ENCODE data around the gene SUOX.

GRCh38 chr12:55972042-55972441 lies 25.0 kb upstream of the SUOX start:
- no peak for TF ChIP-seq FOXA1 (IDR thresholded peaks at IDR 0.05)
- TF ChIP-seq, protein P1, sequence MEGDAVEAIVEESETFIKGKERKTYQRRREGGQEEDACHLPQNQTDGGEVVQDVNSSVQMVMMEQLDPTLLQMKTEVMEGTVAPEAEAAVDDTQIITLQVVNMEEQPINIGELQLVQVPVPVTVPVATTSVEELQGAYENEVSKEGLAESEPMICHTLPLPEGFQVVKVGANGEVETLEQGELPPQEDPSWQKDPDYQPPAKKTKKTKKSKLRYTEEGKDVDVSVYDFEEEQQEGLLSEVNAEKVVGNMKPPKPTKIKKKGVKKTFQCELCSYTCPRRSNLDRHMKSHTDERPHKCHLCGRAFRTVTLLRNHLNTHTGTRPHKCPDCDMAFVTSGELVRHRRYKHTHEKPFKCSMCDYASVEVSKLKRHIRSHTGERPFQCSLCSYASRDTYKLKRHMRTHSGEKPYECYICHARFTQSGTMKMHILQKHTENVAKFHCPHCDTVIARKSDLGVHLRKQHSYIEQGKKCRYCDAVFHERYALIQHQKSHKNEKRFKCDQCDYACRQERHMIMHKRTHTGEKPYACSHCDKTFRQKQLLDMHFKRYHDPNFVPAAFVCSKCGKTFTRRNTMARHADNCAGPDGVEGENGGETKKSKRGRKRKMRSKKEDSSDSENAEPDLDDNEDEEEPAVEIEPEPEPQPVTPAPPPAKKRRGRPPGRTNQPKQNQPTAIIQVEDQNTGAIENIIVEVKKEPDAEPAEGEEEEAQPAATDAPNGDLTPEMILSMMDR (IDR thresholded peaks at IDR 0.05; ENCODE audit: low read depth, low read length, missing input control): no peak
- TF ChIP-seq TAF1 (conservative IDR thresholded peaks at IDR 0.05): no peak
- TF ChIP-seq EGR1 (IDR thresholded peaks at IDR 0.05; ENCODE audit: low read depth in 2 of 2): no peak
- TF ChIP-seq HNF4A (conservative IDR thresholded peaks at IDR 0.05): no peak
- TF ChIP-seq SP1 (IDR thresholded peaks at IDR 0.05): no peak
- no peak for TF ChIP-seq MAX (IDR thresholded peaks at IDR 0.05)
- TF ChIP-seq RAD21 (IDR thresholded peaks at IDR 0.05): no peak
- no peak for TF ChIP-seq REST (IDR thresholded peaks at IDR 0.05)
- no peak for TF ChIP-seq YY1 (IDR thresholded peaks at IDR 0.05)
- no peak for TF ChIP-seq RXRA (IDR thresholded peaks at IDR 0.05)
- no peak for TF ChIP-seq GABPA (IDR thresholded peaks at IDR 0.05 in 1 of 2, conservative IDR thresholded peaks at IDR 0.05 in 1 of 2)
- TF ChIP-seq ZBTB33 (IDR thresholded peaks at IDR 0.05): no peak
- TF ChIP-seq JUND (IDR thresholded peaks at IDR 0.05): no peak

Data from liver (tissue), 3 donors.